Astrocyte (in vitro differentiated cells and primary cell): ENCODE results near the gene TBXAS1. TPM values are rescaled to one million over a fixed set of nuclear protein-coding genes. Genes with fewer than 3 reads are reported as not detected.
A peak's percentile ranks its signal among the peaks of the same experiment; 100 is the strongest.

ENCODE experiments used
- DNase-seq: peaks from one replicate; pipeline ENCODE4 v3.0.0-alpha.2; 2010; ENCODE audit warnings: low read depth
- FAIRE-seq: peaks from 2 replicates; lab custom pipeline; 2011; peaks lifted over from hg19 to GRCh38; lab: Jason Lieb, UNC
- H2AFZ ChIP-seq: 2 replicates; pipeline ENCODE4 v1.6.0; 2012; ENCODE audit warnings: low read depth, low read length, inconsistent platforms
- H3K27ac ChIP-seq: 2 replicates; pipeline ENCODE4 v1.5.1; 2011; ENCODE audit warnings: low read depth, low read length, inconsistent platforms
- H3K27me3 ChIP-seq: 2 replicates; pipeline ENCODE4 v1.6.0; 2011; ENCODE audit warnings: low read length, inconsistent platforms; ENCODE audit not compliant: insufficient read depth
- H3K36me3 ChIP-seq: 2 replicates; pipeline ENCODE4 v1.5.1; 2011; ENCODE audit warnings: low read length, inconsistent platforms; ENCODE audit not compliant: insufficient read depth
- H3K4me1 ChIP-seq: 2 replicates; pipeline ENCODE4 v1.5.1; 2011; ENCODE audit warnings: low read length, inconsistent platforms; ENCODE audit not compliant: insufficient read depth
- H3K4me2 ChIP-seq: 2 replicates; pipeline ENCODE4 v1.6.0; 2012; ENCODE audit warnings: low read length, inconsistent platforms
- H3K4me3 ChIP-seq: 2 replicates; pipeline ENCODE4 v1.5.1; 2011; ENCODE audit warnings: low read depth, mild to moderate bottlenecking, low read length, inconsistent platforms; ENCODE audit not compliant: insufficient read depth
- H3K79me2 ChIP-seq: 2 replicates; pipeline ENCODE4 v1.6.0; 2012; ENCODE audit warnings: mild to moderate bottlenecking, low read length, inconsistent platforms; ENCODE audit not compliant: insufficient read depth
- H3K9ac ChIP-seq: 2 replicates; pipeline ENCODE4 v1.6.0; 2012; ENCODE audit warnings: mild to moderate bottlenecking, low read length, inconsistent platforms
- H3K9me3 ChIP-seq: 2 replicates; pipeline ENCODE4 v1.5.1; 2012; ENCODE audit warnings: low read depth, mild to moderate bottlenecking, low read length, inconsistent platforms; ENCODE audit not compliant: insufficient read depth
- H4K20me1 ChIP-seq: 2 replicates; pipeline ENCODE4 v1.6.0; 2012; ENCODE audit warnings: low read length, inconsistent platforms; ENCODE audit not compliant: insufficient read depth
- H3K27ac Mint-ChIP-seq: one replicate; pipeline ENCODE4 v1.8.0; 2021; ENCODE audit warnings: mild to moderate bottlenecking, mixed read lengths; ENCODE audit not compliant: unreplicated experiment
- H3K27me3 Mint-ChIP-seq: one replicate; pipeline ENCODE4 v1.8.0; 2021; ENCODE audit warnings: low read depth, mixed read lengths; ENCODE audit not compliant: unreplicated experiment
- H3K36me3 Mint-ChIP-seq: one replicate; pipeline ENCODE4 v1.8.0; 2021; ENCODE audit warnings: low read depth, mixed read lengths; ENCODE audit not compliant: unreplicated experiment
- H3K4me1 Mint-ChIP-seq: one replicate; pipeline ENCODE4 v1.8.0; 2021; ENCODE audit warnings: low read depth, mixed read lengths; ENCODE audit not compliant: unreplicated experiment
- H3K4me3 Mint-ChIP-seq: one replicate; pipeline ENCODE4 v1.8.0; 2021; ENCODE audit warnings: mild to moderate bottlenecking, moderate library complexity, mixed read lengths; ENCODE audit not compliant: unreplicated experiment
- H3K9me3 Mint-ChIP-seq: one replicate; pipeline ENCODE4 v1.8.0; 2021; ENCODE audit warnings: mild to moderate bottlenecking, mixed read lengths; ENCODE audit not compliant: unreplicated experiment
- CTCF ChIP-seq: IDR thresholded peaks from 2 replicates; pipeline ENCODE4 v1.5.1; 2011; ENCODE audit warnings: low read depth, mild to moderate bottlenecking, inconsistent platforms, low read length, moderate library complexity; ENCODE audit not compliant: insufficient read depth
- EZH2 ChIP-seq: IDR thresholded peaks from 2 replicates; pipeline ENCODE4 v1.6.1; 2012; ENCODE audit warnings: mild to moderate bottlenecking, low read length, inconsistent platforms; ENCODE audit not compliant: insufficient read depth
- total RNA-seq: library from RNA; stranded (reverse); gene quantifications from 2 replicates; pipeline ENCODE4 v1.2.1, GENCODE V29; 2021

The TBXAS1 gene
- total RNA-seq, 1 donor from 2014 or later: 1.1 TPM

DNA sequence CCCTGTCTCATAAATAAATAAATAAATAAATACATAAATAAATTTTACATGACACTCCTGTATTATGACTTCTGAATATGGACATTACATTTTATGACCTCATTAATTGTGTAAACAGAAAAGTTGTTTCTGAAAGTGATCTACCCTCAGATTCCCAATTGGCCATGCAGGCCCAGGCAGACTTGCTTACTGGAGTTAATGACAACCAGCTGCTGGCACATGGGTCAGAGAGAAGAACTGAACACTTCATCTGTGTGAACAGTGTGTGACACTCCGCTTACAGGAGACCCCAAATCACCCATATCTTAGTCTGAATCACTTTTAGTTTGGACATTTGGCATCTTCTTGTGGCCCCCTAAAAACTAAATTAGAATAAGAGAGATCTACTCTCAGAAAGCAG lies 202.3 kb downstream of the TBXAS1 start:
- no peaks in the 10 kb centered on the region for H3K27me3 ChIP-seq
- DNase-seq (no peak), FAIRE-seq (no peak)
- H3K9ac ChIP-seq: no peak overlapping the region
- H3K4me1 Mint-ChIP-seq: peaks cover 8% of the 10 kb centered on the region
- H3K9me3 ChIP-seq: no peaks in the 10 kb centered on the region
- H3K27ac ChIP-seq: no peak overlapping the region
- H2AFZ ChIP-seq: no peak overlapping the region
- H4K20me1 ChIP-seq: no peaks in the 10 kb centered on the region
- no peak overlapping the region for H3K27ac Mint-ChIP-seq
- H3K36me3 Mint-ChIP-seq: peaks cover 21% of the 10 kb centered on the region
- H3K4me3 Mint-ChIP-seq: no peak overlapping the region
- no peak overlapping the region for H3K4me2 ChIP-seq
- no peak for TF ChIP-seq EZH2
- TF ChIP-seq CTCF: no peak
- H3K4me3 ChIP-seq: no peak overlapping the region
- H3K79me2 ChIP-seq: no peaks in the 10 kb centered on the region
- no peaks in the 10 kb centered on the region for H3K27me3 Mint-ChIP-seq
- no peaks in the 10 kb centered on the region for H3K36me3 ChIP-seq
- H3K4me1 ChIP-seq: peaks cover 22% of the 10 kb centered on the region
- no peaks in the 10 kb centered on the region for H3K9me3 Mint-ChIP-seq

GRCh38 chr7:140033036-140033435 lies 204.0 kb downstream of the TBXAS1 start:
- Histone ChIP-seq H2AFZ (no peak overlapping the region), H3K79me2 (no peaks in the 10 kb centered on the region), H3K36me3 (no peaks in the 10 kb centered on the region), H3K4me1 (peaks cover 22% of the 10 kb centered on the region), H4K20me1 (no peaks in the 10 kb centered on the region), H3K27ac (peak overlapping the region; percentile 63), H3K27me3 (no peaks in the 10 kb centered on the region), H3K4me2 (peak overlapping the region; percentile 23), H3K9ac (no peak overlapping the region), H3K4me3 (no peak overlapping the region), H3K9me3 (no peaks in the 10 kb centered on the region)
- FAIRE-seq (no peak), DNase-seq (peak; percentile 69)
- H3K36me3 Mint-ChIP-seq: peaks cover 22% of the 10 kb centered on the region
- no peaks in the 10 kb centered on the region for H3K27me3 Mint-ChIP-seq
- TF ChIP-seq CTCF: no peak
- TF ChIP-seq EZH2: no peak
- H3K9me3 Mint-ChIP-seq: no peaks in the 10 kb centered on the region
- no peak overlapping the region for H3K4me3 Mint-ChIP-seq
- H3K27ac Mint-ChIP-seq: no peak overlapping the region
- peaks cover 11% of the 10 kb centered on the region for H3K4me1 Mint-ChIP-seq

DNA sequence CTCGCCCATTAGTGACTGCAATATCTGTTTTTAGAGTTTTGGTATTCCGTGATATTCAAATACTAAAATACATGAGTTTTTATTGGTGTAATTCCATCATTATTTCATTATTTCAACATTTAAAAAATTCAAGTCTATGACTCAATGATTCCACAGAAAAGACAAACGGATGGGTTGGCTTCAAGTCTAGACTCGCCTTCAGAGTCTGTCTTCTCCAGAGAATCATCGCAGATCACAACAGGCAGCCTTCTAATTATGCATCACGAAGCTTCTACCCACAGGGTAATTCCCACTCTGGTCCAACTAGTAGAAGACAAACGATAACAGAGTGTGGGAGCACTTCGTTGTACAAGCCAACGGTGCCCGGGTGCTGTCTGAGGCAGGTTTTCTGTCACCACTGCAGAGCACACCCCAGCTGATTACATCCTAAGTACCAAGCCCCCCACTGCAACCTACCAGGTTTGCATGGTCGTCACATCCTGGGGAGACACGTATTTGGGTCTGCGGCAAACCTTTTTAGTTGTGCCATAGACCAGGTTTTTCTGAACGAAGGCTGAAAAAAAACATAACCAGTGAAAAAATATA lies 204.8 kb downstream of the TBXAS1 start:
- Histone ChIP-seq H3K4me3 (no peak overlapping the region), H3K79me2 (no peaks in the 10 kb centered on the region), H3K27ac (peak overlapping the region; percentile 63), H3K9me3 (no peaks in the 10 kb centered on the region), H2AFZ (no peak overlapping the region), H3K36me3 (no peaks in the 10 kb centered on the region), H3K27me3 (no peaks in the 10 kb centered on the region), H3K4me1 (peaks cover 22% of the 10 kb centered on the region), H4K20me1 (no peaks in the 10 kb centered on the region), H3K9ac (no peak overlapping the region), H3K4me2 (peak overlapping the region; percentile 23)
- peak; percentile 53 for DNase-seq
- no peaks in the 10 kb centered on the region for H3K9me3 Mint-ChIP-seq
- H3K36me3 Mint-ChIP-seq: peaks cover 21% of the 10 kb centered on the region
- no peak for FAIRE-seq
- H3K4me3 Mint-ChIP-seq: no peak overlapping the region
- no peak overlapping the region for H3K27ac Mint-ChIP-seq
- H3K4me1 Mint-ChIP-seq: peaks cover 11% of the 10 kb centered on the region
- TF ChIP-seq EZH2: no peak
- TF ChIP-seq CTCF: no peak
- no peaks in the 10 kb centered on the region for H3K27me3 Mint-ChIP-seq
